ENCODE results near the gene SMC4.
"Not testable (repeated sequence)": the region's sequence is repeated elsewhere in the genome, so short reads cannot be mapped to it uniquely, and the experiment has no call there.

The SMC4 gene

GRCh38 chr3:160447544-160447943 lies 48.1 kb downstream of the SMC4 start:
- DNase-seq, result no peak

- DNase-seq, result no peak
These were observed 49.6 kb downstream of the SMC4 start for GRCh38 chr3:160448845-160449635.

GRCh38 chr3:160449636-160450598 lies 50.5 kb downstream of the SMC4 start, which contains the start of gene TRIM59:
TSS of gene TRIM59 (minus strand) at chr3:160449786. CDS start at chr3:160439183, 10,603 bp downstream.
- no peak for DNase-seq

- no peak for DNase-seq
These were observed 51.4 kb downstream of the SMC4 start for GRCh38 chr3:160450846-160451245.

GRCh38 chr3:160451602-160452001 lies 52.2 kb downstream of the SMC4 start:
- no peak for DNase-seq

GRCh38 chr3:160452251-160452650 lies 52.8 kb downstream of the SMC4 start:
- DNase-seq, result not testable (repeated sequence)

- DNase-seq, result no peak
These were observed 55.5 kb downstream of the SMC4 start for GRCh38 chr3:160454995-160455394.

- DNase-seq, result no peak
These were observed 56.4 kb downstream of the SMC4 start for GRCh38 chr3:160455846-160456245.

- no peak for DNase-seq
These were observed 58.7 kb downstream of the SMC4 start for GRCh38 chr3:160458151-160458550.

GRCh38 chr3:160459450-160459970 lies 60.1 kb downstream of the SMC4 start:
- no peak for DNase-seq

GRCh38 chr3:160460033-160460432 lies 60.6 kb downstream of the SMC4 start:
- no peak for DNase-seq

- DNase-seq, result no peak
These were observed 64.9 kb downstream of the SMC4 start for GRCh38 chr3:160464321-160464720.

GRCh38 chr3:160464971-160465370 lies 65.5 kb downstream of the SMC4 start:
- DNase-seq, result no peak

GRCh38 chr3:160470181-160470580 lies 70.7 kb downstream of the SMC4 start:
- DNase-seq, result no peak

- DNase-seq, result no peak
These were observed 72.4 kb downstream of the SMC4 start for GRCh38 chr3:160471892-160472291.

GRCh38 chr3:160472344-160472743 lies 72.9 kb downstream of the SMC4 start:
- no peak for DNase-seq

- DNase-seq, result no peak
These were observed 73.8 kb downstream of the SMC4 start for GRCh38 chr3:160473221-160473620.

- DNase-seq, result no peak
These were observed 74.5 kb downstream of the SMC4 start for GRCh38 chr3:160473978-160474377.

- DNase-seq, result no peak
These were observed 75.0 kb downstream of the SMC4 start for GRCh38 chr3:160474416-160474838.

GRCh38 chr3:160475153-160475552 lies 75.7 kb downstream of the SMC4 start:
- no peak for DNase-seq

GRCh38 chr3:160475884-160476283 lies 76.4 kb downstream of the SMC4 start:
- no peak for DNase-seq

- DNase-seq, result no peak
These were observed 78.3 kb downstream of the SMC4 start for GRCh38 chr3:160477750-160478149.

GRCh38 chr3:160478338-160478737 lies 78.9 kb downstream of the SMC4 start:
- no peak for DNase-seq

Data from cerebellar nuclear complex (tissue), 1 donor.